ENCODE measurements around the gene MKNK2. TPM values are rescaled to one million over a fixed set of nuclear protein-coding genes. Genes with fewer than 3 reads are reported as not detected.

Gene MKNK2
- total RNA-seq, 1 donor from 2014 or later, result 127 TPM

GRCh38 chr19:2062389-2062729 lies 11.3 kb upstream of the MKNK2 start:
- no peak for TF ChIP-seq CTCF (IDR thresholded peaks at IDR 0.05)
- Mint-ChIP-seq H3K4me1 (ENCODE audit: low read depth) (peaks cover 30% of the 10 kb centered on the region), H3K27ac (ENCODE audit: unreplicated experiment) (peak overlapping the region; percentile 49), H3K4me3 (ENCODE audit: unreplicated experiment) (peak overlapping the region; percentile 83), H3K27me3 (ENCODE audit: low read depth) (no peaks in the 10 kb centered on the region), H3K9me3 (ENCODE audit: low read depth) (no peaks in the 10 kb centered on the region), H3K36me3 (ENCODE audit: low read depth) (no peaks in the 10 kb centered on the region)
- no peak for DNase-seq (ENCODE audit: low spot score)

GRCh38 chr19:2061495-2062388 lies 10.7 kb upstream of the MKNK2 start:
- peak; percentile 99 for DNase-seq (ENCODE audit: low spot score)
- TF ChIP-seq CTCF (IDR thresholded peaks at IDR 0.05), result no peak
- no peaks in the 10 kb centered on the region for H3K27me3 Mint-ChIP-seq (ENCODE audit: low read depth)
- no peaks in the 10 kb centered on the region for H3K36me3 Mint-ChIP-seq (ENCODE audit: low read depth)
- H3K4me3 Mint-ChIP-seq (ENCODE audit: unreplicated experiment), result peak overlapping the region; percentile 83
- no peaks in the 10 kb centered on the region for H3K9me3 Mint-ChIP-seq (ENCODE audit: low read depth)
- peaks cover 30% of the 10 kb centered on the region for H3K4me1 Mint-ChIP-seq (ENCODE audit: low read depth)
- peak overlapping the region; percentile 97 for H3K27ac Mint-ChIP-seq (ENCODE audit: unreplicated experiment)

- Mint-ChIP-seq H3K27me3 (ENCODE audit: low read depth) (no peaks in the 10 kb centered on the region), H3K27ac (ENCODE audit: unreplicated experiment) (peak overlapping the region; percentile 99), H3K4me1 (ENCODE audit: low read depth) (peaks cover 34% of the 10 kb centered on the region), H3K36me3 (ENCODE audit: low read depth) (no peaks in the 10 kb centered on the region), H3K9me3 (ENCODE audit: low read depth) (no peaks in the 10 kb centered on the region), H3K4me3 (ENCODE audit: unreplicated experiment) (peak overlapping the region; percentile 74)
- DNase-seq (ENCODE audit: low spot score), result no peak
- no peak for TF ChIP-seq CTCF (IDR thresholded peaks at IDR 0.05)
Observed at GRCh38 chr19:2060884-2061494, 9.9 kb upstream of the MKNK2 start.

- Mint-ChIP-seq H3K27ac (ENCODE audit: unreplicated experiment) (peak overlapping the region; percentile 99), H3K9me3 (ENCODE audit: low read depth) (no peaks in the 10 kb centered on the region), H3K4me1 (ENCODE audit: low read depth) (peaks cover 43% of the 10 kb centered on the region), H3K36me3 (ENCODE audit: low read depth) (no peaks in the 10 kb centered on the region), H3K4me3 (ENCODE audit: unreplicated experiment) (peak overlapping the region; percentile 74), H3K27me3 (ENCODE audit: low read depth) (no peaks in the 10 kb centered on the region)
- DNase-seq (ENCODE audit: low spot score), result no peak
- TF ChIP-seq CTCF (IDR thresholded peaks at IDR 0.05), result no peak
Observed at GRCh38 chr19:2059422-2060201, 8.6 kb upstream of the MKNK2 start.

Data from chondrocyte (in vitro differentiated cells).